Measurements from ENCODE around the gene RPAP3.

Gene RPAP3, protein sequence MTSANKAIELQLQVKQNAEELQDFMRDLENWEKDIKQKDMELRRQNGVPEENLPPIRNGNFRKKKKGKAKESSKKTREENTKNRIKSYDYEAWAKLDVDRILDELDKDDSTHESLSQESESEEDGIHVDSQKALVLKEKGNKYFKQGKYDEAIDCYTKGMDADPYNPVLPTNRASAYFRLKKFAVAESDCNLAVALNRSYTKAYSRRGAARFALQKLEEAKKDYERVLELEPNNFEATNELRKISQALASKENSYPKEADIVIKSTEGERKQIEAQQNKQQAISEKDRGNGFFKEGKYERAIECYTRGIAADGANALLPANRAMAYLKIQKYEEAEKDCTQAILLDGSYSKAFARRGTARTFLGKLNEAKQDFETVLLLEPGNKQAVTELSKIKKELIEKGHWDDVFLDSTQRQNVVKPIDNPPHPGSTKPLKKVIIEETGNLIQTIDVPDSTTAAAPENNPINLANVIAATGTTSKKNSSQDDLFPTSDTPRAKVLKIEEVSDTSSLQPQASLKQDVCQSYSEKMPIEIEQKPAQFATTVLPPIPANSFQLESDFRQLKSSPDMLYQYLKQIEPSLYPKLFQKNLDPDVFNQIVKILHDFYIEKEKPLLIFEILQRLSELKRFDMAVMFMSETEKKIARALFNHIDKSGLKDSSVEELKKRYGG

DNA sequence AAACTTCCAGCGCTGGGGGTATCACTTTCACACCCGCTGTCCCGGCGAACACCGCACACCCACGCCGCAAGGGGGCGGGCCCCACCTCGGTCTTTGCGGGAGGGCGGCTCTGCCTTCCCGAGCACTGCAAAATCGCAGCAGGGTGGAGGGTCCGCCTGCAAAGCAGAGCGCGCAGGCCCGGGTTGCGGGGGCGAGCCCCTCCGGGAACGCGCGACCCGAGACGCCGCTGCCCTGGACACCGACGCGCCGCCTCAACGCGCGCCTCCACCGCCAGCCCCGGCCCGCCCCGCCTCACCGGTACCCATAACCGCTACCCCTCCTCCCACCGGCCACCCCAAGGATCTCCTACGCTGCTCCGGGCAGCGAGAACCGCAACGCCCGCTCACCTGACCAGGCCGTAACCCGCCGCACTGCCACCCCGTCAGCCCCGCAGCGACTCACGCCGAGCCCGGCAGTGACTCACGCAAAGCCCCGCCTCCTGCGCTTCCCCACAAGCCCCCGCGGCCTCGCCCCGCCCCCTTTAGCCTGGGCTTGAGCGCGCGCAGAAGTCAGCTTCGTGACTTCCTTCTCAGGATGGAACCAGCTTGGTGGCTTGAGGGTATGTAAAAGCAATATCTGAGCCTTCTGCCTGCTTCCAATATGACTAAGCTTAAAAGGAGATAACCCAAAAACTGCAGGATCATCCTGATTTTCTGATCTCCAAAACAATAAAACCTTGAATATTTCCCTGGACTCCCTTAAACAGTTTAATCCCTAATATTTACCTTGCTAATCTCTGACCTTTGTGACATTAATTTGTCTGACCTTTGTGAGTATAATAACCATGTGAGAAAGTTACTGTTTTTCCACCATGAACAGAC lies at the start of gene RPAP3:
TSS of gene RPAP3 (minus strand) at position 465 of the 860 bp plus-strand sequence. CDS start 3,190 bp downstream, outside the sequence.
- H3K4me3 ChIP-seq (ENCODE audit: low read depth, low read length): peak within 1 kb of the TSS; percentile 80

DNA sequence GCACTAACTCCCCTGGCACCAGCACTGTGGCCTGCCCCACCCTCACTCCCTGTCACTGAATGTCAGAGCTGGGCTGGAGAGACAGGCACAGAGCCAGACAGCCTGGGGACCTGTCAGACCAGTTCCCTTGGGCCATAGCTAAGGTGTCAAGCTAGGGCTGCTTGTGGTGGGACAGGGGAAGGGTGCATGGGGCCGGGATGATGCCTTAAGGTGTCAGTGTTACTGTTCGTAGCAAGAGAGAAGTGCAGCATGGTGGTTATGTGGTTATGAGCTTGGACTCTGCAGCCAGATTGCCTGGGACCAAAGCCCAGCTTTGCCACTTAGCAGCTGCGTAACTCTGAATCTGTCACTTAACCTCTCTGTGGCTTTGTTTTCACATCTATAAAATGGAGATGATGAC lies 49.1 kb upstream of the RPAP3 start:
- no peak overlapping the region for H3K4me3 ChIP-seq (ENCODE audit: low read depth, low read length)

DNA sequence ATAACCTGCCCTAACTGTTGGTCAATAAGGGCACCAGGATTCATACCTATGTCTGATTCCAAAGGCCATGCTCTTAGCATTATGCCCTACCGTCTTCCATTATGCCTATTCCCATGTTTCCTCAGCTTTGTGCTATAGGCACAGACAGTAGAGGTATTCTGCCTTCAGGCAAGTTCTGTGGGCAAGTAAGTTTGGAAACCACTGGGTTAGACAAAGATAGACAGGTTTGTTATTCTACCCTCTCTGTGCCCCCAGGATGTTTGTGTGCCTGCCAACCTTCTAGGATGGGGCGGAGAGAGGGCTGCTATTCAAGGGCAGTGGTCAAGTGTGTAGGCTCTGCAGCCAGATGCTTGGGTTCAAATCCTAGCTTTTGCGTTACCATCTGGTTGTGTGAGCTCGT lies 48.3 kb upstream of the RPAP3 start:
- no peak overlapping the region for H3K4me3 ChIP-seq (ENCODE audit: low read depth, low read length)

DNA sequence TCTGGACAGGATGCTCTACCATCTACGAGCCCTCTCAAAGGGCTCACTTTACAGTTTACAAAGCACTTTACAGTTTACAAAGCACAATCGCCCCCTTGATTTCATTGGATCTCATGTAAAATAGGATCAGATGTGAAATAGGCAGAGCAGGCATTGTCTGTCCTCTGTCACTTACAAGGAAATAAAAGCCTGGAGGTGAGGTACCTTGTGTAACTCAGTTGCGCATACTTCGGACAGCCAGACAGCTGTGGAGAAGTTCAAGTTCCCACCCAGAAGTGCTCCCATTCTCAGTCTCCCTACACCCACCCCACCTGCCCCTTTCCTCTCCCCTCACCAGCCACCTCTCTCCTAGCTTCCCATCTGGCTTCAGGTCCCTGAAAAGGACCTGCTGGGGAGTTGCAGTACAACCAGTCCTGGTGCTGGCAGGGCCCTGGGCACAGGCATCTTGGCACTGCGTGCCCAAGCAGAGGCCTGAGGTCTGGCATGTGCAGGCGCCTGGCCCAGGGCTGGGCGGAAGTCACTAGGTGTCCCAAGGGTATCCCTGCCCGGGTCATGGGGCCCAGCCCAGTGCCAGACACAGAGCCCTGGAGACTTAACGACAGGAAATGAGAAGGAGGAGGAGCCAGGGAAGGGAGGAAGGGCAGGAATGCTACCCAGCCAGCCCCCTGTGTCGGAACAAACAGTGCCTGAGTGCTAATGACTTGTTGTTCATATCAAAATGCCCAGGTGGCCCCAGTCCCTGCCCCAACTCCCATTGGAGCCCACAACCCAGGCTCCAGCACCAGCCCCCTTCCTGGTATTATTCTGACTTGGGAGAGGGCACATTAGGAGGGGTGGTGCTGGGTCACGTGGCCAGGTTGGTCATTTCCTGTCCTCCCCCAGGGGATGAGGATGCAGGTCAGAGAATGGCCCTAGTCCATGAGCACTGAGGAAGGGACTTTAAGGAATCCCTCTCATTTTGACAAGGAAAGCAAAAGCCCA lies 47.5 kb upstream of the RPAP3 start:
- H3K4me3 ChIP-seq (ENCODE audit: low read depth, low read length): no peak overlapping the region

DNA sequence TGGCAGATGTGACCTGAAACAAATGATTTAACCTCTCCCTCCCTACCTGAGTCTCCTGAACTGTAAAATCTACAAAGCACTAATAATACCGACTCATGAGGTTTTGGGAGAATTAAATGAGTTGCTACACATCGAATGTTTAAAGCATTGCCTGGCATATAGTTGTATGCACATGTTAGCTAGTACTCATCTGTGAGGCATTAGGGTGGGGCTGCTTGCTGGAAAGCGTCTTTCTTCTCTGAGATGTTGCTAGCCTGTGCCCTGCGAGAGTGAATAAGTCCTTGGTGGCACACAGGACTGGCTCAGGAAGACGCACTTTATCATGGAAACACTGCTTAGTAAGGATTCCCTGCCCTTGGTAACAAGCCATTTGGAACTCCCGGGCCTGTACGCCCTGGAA lies 46.7 kb upstream of the RPAP3 start:
- no peak overlapping the region for H3K4me3 ChIP-seq (ENCODE audit: low read depth, low read length)

DNA sequence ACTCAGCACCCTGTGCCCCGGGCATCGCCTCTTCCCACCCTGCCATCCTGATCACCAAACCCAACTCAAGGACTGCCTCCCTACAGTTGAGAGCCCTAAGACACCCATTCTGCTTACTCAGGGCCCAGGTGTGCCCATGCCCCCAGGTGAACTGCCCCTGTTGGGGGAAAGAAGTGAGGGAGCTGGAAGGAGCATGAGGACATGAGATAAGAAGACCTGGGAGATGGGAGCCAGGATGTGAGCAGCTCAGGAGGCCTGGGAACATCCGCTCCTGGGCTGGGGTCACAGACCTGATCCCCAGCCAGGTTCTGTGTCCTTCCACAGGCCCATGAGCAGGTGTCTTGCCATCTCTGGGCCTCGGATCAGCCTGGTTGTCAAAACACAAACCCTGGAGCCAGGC lies 46.3 kb upstream of the RPAP3 start:
- H3K4me3 ChIP-seq (ENCODE audit: low read depth, low read length): no peak overlapping the region

DNA sequence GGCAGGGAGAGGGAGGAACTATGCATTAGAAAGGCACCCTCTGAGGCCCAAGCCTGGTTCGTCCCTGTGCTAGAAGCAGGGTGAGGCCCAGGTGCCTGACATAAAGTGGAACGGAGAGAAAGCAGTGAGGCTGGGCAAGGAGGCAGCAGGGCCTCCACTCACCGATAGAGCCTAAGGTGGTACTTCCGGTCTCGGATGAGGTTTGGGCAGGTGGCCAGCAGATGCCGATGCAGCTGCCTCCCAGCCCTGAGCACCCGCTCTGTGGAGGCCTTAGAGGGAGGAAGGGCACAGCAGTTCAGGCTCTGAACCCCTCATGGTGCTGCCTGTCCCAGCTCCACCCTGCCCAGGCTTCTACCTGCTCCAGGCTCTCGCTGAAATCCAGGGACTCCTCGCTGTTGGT lies 45.7 kb upstream of the RPAP3 start:
- H3K4me3 ChIP-seq (ENCODE audit: low read depth, low read length): no peak overlapping the region

DNA sequence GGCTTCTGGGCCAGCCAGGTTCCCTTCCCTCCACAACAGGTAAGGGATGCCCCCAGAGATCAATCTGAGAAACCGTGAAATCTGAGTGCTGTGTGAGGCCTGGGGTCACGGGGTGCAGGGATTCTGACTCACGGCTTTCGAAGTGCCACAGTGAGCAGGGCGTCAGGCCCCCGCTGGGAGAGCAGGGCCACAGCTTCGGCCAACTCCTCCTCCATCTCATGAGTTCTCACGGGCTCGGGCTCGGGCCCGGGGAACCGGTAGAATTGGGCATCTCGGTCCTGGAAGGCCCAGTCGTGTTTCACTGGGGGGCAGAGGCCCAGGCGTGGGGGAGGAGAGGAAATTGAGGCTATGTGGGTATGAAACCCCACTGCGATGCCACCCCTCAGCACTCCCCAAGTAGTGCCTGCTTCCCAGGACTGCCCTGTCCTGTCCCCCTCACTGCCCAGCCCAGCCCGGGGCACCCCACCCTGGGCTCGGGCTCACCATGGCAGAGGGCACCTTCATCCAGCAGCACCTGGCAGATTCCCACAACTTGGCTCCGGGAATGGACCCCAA lies 45.2 kb upstream of the RPAP3 start:
- no peak overlapping the region for H3K4me3 ChIP-seq (ENCODE audit: low read depth, low read length)

DNA sequence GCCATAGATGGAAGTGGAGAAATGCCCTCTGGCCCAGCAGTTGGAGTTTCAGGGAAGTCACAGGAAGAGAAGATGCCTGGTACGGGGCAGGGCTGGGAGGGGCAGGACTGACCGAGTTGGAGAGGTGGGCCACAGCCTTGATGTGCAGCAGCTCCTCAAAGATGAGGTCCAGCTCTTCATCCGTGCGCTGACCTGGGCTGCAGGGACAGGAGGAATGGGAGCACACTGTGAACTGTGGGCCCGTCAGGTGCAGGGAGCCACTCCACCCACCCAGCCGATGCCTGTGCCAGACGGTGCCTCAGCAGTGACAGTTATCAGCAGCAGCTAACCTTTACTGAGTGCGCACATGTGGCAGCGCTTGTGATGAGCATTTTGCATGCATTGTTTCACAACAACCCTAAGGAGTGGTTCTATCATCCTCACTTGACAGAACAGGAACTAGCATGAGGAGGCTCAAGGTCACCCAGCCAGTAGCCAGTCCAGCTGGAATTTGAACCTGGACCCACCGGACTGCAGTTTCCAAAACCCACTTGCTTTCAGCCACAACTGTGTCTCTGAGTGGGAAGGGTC lies 44.5 kb upstream of the RPAP3 start:
- no peak overlapping the region for H3K4me3 ChIP-seq (ENCODE audit: low read depth, low read length)

DNA sequence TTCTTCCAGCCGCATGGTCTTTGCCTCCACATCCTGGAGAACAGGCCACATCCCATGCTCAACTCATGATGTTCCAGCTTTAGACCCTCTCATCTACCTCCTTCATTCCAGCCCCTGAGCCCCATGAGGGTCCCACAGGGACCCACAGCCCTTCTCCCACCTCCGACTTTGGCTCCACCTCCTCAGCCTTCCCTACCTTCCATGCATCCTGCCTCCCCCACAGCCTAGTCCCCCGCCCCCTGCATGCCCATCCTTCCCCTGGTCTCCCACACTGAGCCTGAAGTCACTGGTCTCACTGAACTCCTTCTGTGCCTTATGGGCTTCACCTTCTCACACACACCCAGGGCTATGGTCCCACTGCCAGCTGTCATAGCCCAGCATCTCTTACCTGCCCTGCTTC lies 43.1 kb upstream of the RPAP3 start:
- H3K4me3 ChIP-seq (ENCODE audit: low read depth, low read length): no peak overlapping the region

DNA sequence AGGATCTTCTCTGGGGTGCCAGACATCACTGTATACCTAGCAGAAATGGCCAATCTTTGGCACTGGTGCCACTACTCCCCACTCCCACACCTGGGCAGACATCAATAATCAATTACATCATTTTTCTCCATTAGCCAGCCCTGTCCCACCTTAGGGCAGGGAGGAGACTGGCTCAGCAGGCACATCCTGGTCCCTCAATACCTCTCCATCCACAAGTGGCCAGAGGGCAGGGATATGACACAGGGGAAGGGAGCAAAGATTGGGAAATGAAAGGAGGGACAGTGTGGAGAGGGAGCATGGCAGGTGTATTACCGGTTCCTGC lies 42.6 kb upstream of the RPAP3 start:
- no peak overlapping the region for H3K4me3 ChIP-seq (ENCODE audit: low read depth, low read length)

DNA sequence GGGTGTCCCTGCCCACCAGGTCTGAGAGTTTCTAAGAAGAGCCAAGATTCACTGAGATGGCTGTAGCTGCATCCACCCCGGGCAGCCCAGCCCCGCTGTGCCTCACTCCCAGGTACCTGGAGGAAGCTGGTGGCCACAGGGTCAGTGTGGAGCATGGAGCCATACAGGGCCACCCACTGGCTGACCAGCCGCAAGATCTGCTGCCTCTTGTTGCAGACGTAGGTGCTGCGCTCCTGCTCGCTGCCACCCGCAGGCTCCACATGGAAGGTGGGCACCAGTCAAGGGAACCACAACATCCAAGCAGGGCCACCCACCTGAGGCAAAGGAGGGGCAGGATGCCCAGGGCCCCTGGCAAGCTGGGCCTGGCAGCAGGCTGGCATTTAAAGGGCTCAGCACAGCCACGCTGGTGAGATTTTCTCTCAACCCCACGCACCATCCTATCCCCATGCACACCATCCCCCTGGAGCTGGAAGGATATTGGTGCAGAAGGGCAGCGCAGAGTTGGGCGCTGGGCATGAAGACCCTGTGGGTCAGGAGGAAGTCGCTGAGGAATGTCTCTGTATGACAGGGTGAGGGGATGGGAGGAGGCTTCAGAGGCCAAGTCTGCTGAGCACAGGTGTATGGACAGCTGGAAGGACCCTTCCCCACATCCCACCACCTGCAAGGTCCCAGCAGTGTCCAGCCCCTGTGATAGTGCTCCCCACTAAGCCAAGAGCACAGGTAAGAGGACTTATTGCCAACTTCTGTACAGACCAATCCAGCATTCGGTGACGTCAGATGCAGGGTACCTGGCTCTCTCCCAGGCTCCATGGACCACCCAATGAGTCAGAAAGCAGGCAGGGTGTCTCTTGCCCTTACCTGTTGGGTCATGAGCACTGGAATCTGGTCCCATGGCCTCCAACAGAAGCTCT lies 42.0 kb upstream of the RPAP3 start:
- H3K4me3 ChIP-seq (ENCODE audit: low read depth, low read length): no peak overlapping the region

DNA sequence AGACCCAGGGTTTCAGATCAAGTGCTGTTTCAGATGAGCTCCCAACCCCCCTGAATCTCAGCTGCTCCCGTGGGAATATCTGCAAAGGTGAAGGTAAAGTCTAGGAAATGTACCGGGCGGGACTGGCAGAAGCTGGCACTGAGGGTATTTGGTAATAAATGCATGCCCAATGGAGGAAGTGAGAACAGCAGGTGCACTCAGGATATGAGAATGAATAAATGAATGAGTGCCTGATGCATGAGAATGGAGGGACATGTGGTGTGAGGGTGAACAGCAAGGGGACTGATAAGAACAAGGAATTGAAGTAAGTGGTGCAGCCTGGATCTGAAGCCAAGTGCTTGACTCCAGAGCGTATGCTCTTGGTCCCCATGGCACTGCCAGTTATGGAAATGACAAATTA lies 41.3 kb upstream of the RPAP3 start:
- no peak overlapping the region for H3K4me3 ChIP-seq (ENCODE audit: low read depth, low read length)

DNA sequence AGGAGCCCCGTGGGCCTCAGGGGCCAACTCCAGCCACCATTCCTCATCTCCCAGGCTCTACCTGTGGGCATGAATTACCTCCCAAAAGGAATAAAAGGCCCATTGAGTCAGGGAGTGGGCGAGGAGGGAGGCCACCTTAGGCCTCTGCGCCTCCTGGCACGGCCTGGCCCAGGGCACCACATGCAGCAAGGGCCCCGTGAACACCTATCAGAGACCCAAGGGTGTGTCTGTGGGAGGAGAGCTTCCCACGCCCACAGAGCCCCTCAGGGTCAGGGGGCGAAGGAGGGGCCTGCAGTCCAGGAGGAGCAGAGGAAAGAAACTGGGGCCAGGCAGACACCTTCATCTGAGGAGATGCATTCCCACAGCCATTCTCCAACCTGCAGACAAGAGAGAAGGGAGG lies 40.7 kb upstream of the RPAP3 start:
- H3K4me3 ChIP-seq (ENCODE audit: low read depth, low read length): no peak overlapping the region

DNA sequence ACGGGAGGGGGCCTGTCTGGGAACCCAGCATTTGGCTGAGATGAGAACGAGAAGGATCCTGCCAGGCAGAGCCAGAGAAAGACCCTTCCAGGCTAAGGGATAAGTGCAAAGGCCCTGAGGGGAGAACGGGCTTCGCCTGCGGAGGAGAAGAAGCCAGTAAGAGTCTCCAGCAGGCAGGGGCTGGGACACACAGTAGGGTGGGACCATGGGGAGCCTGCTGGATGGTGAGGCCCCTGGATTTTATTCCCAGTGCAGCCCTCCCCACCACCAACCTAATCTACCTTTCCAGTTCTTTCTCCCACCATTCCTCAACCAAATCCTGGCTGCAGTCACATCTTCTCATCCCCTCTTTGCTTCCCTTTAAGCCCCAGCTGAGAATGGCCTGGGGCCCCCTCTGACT lies 40.2 kb upstream of the RPAP3 start:
- H3K4me3 ChIP-seq (ENCODE audit: low read depth, low read length): no peak overlapping the region

DNA sequence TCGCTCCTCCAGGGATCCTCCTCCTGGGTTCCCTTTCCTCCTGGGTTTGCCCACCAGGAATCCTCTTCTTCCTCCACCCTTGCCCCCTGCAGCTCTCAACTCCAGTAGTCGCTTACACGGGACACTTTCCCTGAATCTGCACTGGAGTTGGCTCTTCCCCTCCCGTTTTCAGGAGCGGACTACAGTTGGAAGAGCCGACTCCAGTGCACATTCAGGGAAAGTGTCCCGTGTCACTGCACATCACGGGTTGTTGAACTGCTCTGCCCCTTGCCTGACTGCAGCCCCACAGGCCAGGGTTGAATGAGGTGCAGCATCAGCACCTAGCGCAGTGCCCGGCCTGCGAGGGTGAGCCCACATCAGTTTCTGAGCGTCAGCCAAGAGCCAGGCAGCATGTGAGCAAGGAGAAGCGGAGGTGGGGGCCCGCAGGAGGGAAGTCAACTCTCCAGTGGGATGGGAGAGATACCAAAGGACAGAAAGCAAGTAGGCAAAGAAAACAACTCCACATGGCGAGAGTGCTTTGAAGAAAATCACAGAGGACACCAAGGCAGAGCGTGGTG lies 39.7 kb upstream of the RPAP3 start:
- H3K4me3 ChIP-seq (ENCODE audit: low read depth, low read length): no peak overlapping the region

DNA sequence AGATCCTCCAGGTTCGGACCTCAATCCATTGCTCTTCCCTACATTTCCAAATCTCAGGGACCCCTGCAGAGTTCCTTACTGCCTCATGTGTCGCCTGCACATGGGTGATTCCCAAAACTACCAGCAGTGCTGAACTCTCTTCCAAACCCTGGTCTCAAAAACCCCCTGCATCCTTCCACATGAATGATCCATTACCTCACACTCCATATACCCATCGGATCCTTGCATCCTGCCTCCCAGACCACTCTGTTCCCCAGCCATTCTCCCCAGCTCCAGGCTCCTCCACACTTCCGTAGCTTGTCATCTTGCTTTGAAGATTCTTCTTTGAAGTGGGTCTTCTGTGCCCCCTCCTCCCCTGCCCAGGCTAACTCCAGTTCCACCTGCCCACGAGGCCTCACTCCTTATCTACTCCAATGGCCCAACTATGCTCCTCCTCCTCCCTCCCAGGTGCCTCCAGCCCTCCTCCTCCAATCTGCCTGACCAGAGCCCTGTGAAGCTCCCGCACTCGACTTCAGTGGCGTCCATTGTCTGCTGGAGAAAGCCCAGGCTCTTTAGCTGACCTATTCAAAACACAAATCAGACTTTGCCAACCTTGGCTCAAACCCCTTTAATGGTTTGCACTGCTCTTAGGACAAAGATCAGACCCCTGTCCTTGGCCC lies 39.1 kb upstream of the RPAP3 start:
- no peak overlapping the region for H3K4me3 ChIP-seq (ENCODE audit: low read depth, low read length)

DNA sequence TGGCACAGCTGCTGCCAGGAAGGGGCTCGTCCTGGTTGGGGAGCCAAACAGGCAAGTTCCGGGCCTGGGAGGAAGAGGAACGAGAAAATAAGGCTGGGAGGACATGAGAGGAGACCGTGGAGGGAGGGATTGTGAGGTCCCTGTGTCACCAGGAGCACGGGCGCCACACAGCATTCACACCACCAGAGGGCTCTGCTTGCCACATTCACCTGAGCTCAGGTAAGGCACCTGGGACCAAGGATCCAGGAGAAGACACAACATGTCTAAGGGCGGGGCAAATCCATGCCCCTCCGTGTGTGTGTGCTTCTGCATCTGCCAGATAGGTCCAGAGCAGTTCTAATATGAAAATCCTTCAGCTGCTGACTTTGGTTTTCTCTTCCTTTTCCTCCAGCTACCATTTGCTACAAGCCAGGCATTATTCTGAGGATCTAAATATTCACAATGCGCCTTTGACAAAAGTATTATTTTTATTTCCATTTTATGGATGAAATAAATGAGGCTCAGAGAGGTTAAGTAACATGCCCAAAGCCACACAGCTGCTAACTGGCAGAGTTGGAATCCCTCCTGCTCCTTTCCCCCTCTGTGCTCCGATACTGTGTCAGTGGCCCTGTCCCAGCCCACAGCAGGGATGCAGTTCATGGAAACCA lies 38.3 kb upstream of the RPAP3 start:
- no peak overlapping the region for H3K4me3 ChIP-seq (ENCODE audit: low read depth, low read length)

Measured in iPS-11a (cell line).